Left lung (tissue), 10 donors: ENCODE results near the gene DSTYK. TPM values are rescaled to one million over a fixed set of nuclear protein-coding genes. Genes with fewer than 3 reads are reported as not detected.

Experiments used
- ATAC-seq: fragments of 200-7000 bp; cut with Tn5 transposase; one replicate; pipeline ENCODE4 v1.9.1; 2020; ENCODE audit warnings: moderate library complexity
- DNase-seq, 4 donors: peaks; one replicate each; pipeline ENCODE4 v3.0.0-alpha.2; 2013 to 2020
- H3K27ac ChIP-seq, 2 donors: fragments of 200-600 bp; sonication (generic) in 1 of 2; one replicate each; pipeline versions ENCODE4 v1.5.0 to v1.8.0; 2020 to 2021
- H3K27me3 ChIP-seq, 2 donors: fragments of 200-600 bp; sonication (generic) in 1 of 2; one replicate each; pipeline versions ENCODE4 v1.5.0 to v1.8.0; 2020 to 2021
- H3K36me3 ChIP-seq, 2 donors: fragments of 200-600 bp; sonication (generic) in 1 of 2; one replicate each; pipeline versions ENCODE4 v1.5.0 to v1.8.0; 2020 to 2021
- H3K4me1 ChIP-seq, 2 donors: fragments of 200-600 bp; one replicate each; pipeline ENCODE4 v1.8.0; 2021
- H3K4me3 ChIP-seq, 2 donors: fragments of 200-600 bp; sonication (generic) in 1 of 2; one replicate each; pipeline versions ENCODE4 v1.5.0 to v1.8.0; 2020 to 2021; ENCODE audit warnings: mild to moderate bottlenecking in 1 of 2
- H3K9me3 ChIP-seq, 2 donors: fragments of 200-600 bp; sonication (generic) in 1 of 2; one replicate each; pipeline versions ENCODE4 v1.5.0 to v1.8.0; 2020 to 2021
- CTCF ChIP-seq, 2 donors: fragments of 200-600 bp; sonication (generic) in 1 of 2; IDR thresholded peaks; one replicate each; pipeline versions ENCODE4 v1.5.0 to v1.8.0; 2021; ENCODE audit warnings: antibody characterized with exemption in 2 of 2
- intact Hi-C, 2 donors: fragments of 100-400 bp; cut with DNase I; formaldehyde crosslinking; loops; one replicate each; pipeline versions ENCODE4 v1.11.2 to v1.14.2; 2022
- polyA plus RNA-seq, 6 donors: library from polyadenylated mRNA; unstranded; fragments of 120-200 nt; gene quantifications; one replicate each; pipeline ENCODE4 v1.2.1, GENCODE V29; 2013; ENCODE audit not compliant: insufficient read length in 6 of 6
- total RNA-seq, 2 donors: library from RNA; stranded (reverse); fragmentation: NEBNext Ultra II Directional; extraction: Animal tissue kit (Norgen Biotek cat#: 25700); gene quantifications; one replicate each; pipeline ENCODE4 v1.2.1, GENCODE V29; 2021
- donor health status: DM: no; HTN: yes; CAD: no.
- donor health status: DM: no; HTN: no; CAD: no.

DSTYK gene
- total and polyA plus RNA-seq, 8 donors: 11.1 to 18.4 (median 17.1) TPM

GRCh38 chr1:205241366-205242030 is 30.0 kb upstream of the DSTYK start:
- H3K4me1 ChIP-seq: peaks cover 5 to 14% of the 10 kb centered on the region in 2 donors
- no peak overlapping the region for H3K4me3 ChIP-seq
- ATAC-seq (no peak), DNase-seq (peak in 1 of 4 donors; percentile 76)
- no peaks in the 10 kb centered on the region for H3K36me3 ChIP-seq
- intact Hi-C loops: no loop called here
- H3K9me3 ChIP-seq: no peaks in the 10 kb centered on the region
- no peaks in the 10 kb centered on the region for H3K27me3 ChIP-seq
- H3K27ac ChIP-seq: no peak overlapping the region
- no peak for TF ChIP-seq CTCF (IDR thresholded peaks at IDR 0.05)

GRCh38 chr1:205240569-205240968 is 29.1 kb upstream of the DSTYK start:
- Histone ChIP-seq H3K4me1 (peaks cover 5 to 14% of the 10 kb centered on the region in 2 donors), H3K9me3 (no peaks in the 10 kb centered on the region)
- no peak for ATAC-seq

GRCh38 chr1:205240118-205240517 is 28.6 kb upstream of the DSTYK start:
- DNase-seq (peak in 2 of 4 donors; percentile 77 to 87), ATAC-seq (no peak)
- intact Hi-C loops: no loop called here

More at GRCh38 chr1:205240569-205240968, 29.1 kb upstream of the DSTYK start:
- no peak for DNase-seq
- no peaks in the 10 kb centered on the region for H3K27me3 ChIP-seq
- intact Hi-C loops: no loop called here
- no peak for TF ChIP-seq CTCF (IDR thresholded peaks at IDR 0.05)
- H3K27ac ChIP-seq: no peak overlapping the region
- no peaks in the 10 kb centered on the region for H3K36me3 ChIP-seq
- no peak overlapping the region for H3K4me3 ChIP-seq

GRCh38 chr1:205239078-205239477 is 27.6 kb upstream of the DSTYK start:
- no peak for ATAC-seq
- TF ChIP-seq CTCF (IDR thresholded peaks at IDR 0.05): no peak
- no peak overlapping the region for H3K27ac ChIP-seq
- DNase-seq: no peak
- H3K27me3 ChIP-seq: no peaks in the 10 kb centered on the region
- H3K4me1 ChIP-seq: peaks cover 5 to 14% of the 10 kb centered on the region in 2 donors
- intact Hi-C loops: no loop called here
- H3K36me3 ChIP-seq: no peaks in the 10 kb centered on the region
- no peak overlapping the region for H3K4me3 ChIP-seq
- H3K9me3 ChIP-seq: no peaks in the 10 kb centered on the region

More at GRCh38 chr1:205240118-205240517, 28.6 kb upstream of the DSTYK start:
- Histone ChIP-seq H3K4me1 (peaks cover 5 to 14% of the 10 kb centered on the region in 2 donors), H3K9me3 (no peaks in the 10 kb centered on the region), H3K36me3 (no peaks in the 10 kb centered on the region), H3K27ac (no peak overlapping the region), H3K4me3 (no peak overlapping the region), H3K27me3 (no peaks in the 10 kb centered on the region)
- TF ChIP-seq CTCF (IDR thresholded peaks at IDR 0.05): no peak

GRCh38 chr1:205237526-205238484 is 26.3 kb upstream of the DSTYK start:
- ATAC-seq (no peak), DNase-seq (no peak)
- Histone ChIP-seq H3K27me3 (no peaks in the 10 kb centered on the region), H3K27ac (no peak overlapping the region), H3K4me3 (no peak overlapping the region), H3K9me3 (no peaks in the 10 kb centered on the region), H3K36me3 (no peaks in the 10 kb centered on the region), H3K4me1 (peaks cover 5 to 14% of the 10 kb centered on the region in 2 donors)
- TF ChIP-seq CTCF (IDR thresholded peaks at IDR 0.05): no peak
- intact Hi-C loops: no loop called here
